Esophagus (tissue), 2 donors: ENCODE results near the gene HSF4. TPM values are rescaled to one million over a fixed set of nuclear protein-coding genes. Genes with fewer than 3 reads are reported as not detected.
A peak's percentile ranks its signal among the peaks of the same experiment; 100 is the strongest.

ENCODE experiments used
- H3K27ac ChIP-seq, 2 donors: one replicate each; pipeline ENCODE4 v1.5.1; 2013; ENCODE audit warnings: low read depth in 2 of 2, mild to moderate bottlenecking in 2 of 2, inconsistent platforms in 1 of 2, low read length in 1 of 2, moderate library complexity in 1 of 2
- H3K27me3 ChIP-seq, 2 donors: one replicate each; pipeline ENCODE4 v1.6.1; 2013; ENCODE audit warnings: low read length in 2 of 2, control low read depth in 1 of 2, mild to moderate bottlenecking in 1 of 2; ENCODE audit not compliant: insufficient read depth in 2 of 2, control insufficient read depth in 1 of 2
- H3K36me3 ChIP-seq, 2 donors: one replicate each; pipeline ENCODE4 v1.6.1; 2013; ENCODE audit warnings: low read length in 1 of 2; ENCODE audit not compliant: control insufficient read depth in 2 of 2, insufficient read depth in 2 of 2
- H3K4me1 ChIP-seq, 2 donors: one replicate each; pipeline ENCODE4 v1.6.1; 2013; ENCODE audit warnings: low read length in 1 of 2; ENCODE audit not compliant: control insufficient read depth in 2 of 2, insufficient read depth in 2 of 2
- H3K4me3 ChIP-seq, 2 donors: one replicate each; pipeline ENCODE4 v1.5.1; 2013; ENCODE audit warnings: low read length in 2 of 2, mild to moderate bottlenecking in 2 of 2, low read depth in 1 of 2, moderate library complexity in 1 of 2
- H3K9me3 ChIP-seq, 2 donors: one replicate each; pipeline ENCODE4 v1.6.1; 2013; ENCODE audit warnings: mild to moderate bottlenecking in 2 of 2, low read depth in 1 of 2, low read length in 1 of 2, moderate library complexity in 1 of 2; ENCODE audit not compliant: control insufficient read depth in 2 of 2, insufficient read depth in 1 of 2
- WGBS, 2 donors: extraction: QIAGEN DNeasy Blood & Tissue Kit; methylation state at CpG; one replicate each; pipeline ENCODE4 v1.1.7; 2013; 5-methylcytosine and 5-hydroxymethylcytosine counted together
- polyA plus RNA-seq, 2 donors: library from polyadenylated mRNA; stranded (reverse); fragments of 200-250 nt; gene quantifications; one replicate each; pipeline ENCODE4 v1.2.3, GENCODE V29; 2013
- donor health status: healthy with polysubstance abuse.
- donor health status: Bipolar disorder and iron deficiency.

Gene HSF4
- polyA plus RNA-seq, 2 donors: 22.9 to 80.4 TPM

GRCh38 chr16:67190041-67190440 lies 25.5 kb downstream of the HSF4 start, which contains the start of gene EXOC3L1:
TSS of gene EXOC3L1 (minus strand) at chr16:67190136. CDS start at chr16:67189676, 460 bp downstream.
- peaks cover 11 to 19% of the 10 kb centered on the region in 2 donors for H3K4me1 ChIP-seq
- H3K27ac ChIP-seq: no peak within 1 kb of the TSS

GRCh38 chr16:67190448-67191399 lies 26.2 kb downstream of the HSF4 start:
- Histone ChIP-seq H3K4me1 (peaks cover 8 to 15% of the 10 kb centered on the region in 2 donors), H3K27ac (no peak overlapping the region), H3K9me3 (no peaks in the 10 kb centered on the region), H3K4me3 (no peak overlapping the region), H3K27me3 (no peaks in the 10 kb centered on the region), H3K36me3 (peaks cover 0 to 17% of the 10 kb centered on the region in 2 donors)
- WGBS, 2 donors: 75 to 79% methylated on average over 13 of the region's 13 CpGs

More at GRCh38 chr16:67190041-67190440, 25.5 kb downstream of the HSF4 start, which contains the start of gene EXOC3L1:
- H3K27me3 ChIP-seq: no peaks in the 10 kb centered on the region
- H3K9me3 ChIP-seq: no peaks in the 10 kb centered on the region
- 50 to 56% methylated on average over 6 of the region's 6 CpGs for WGBS, 2 donors
- H3K4me3 ChIP-seq: no peak within 1 kb of the TSS
- peaks cover 0 to 11% of the 10 kb centered on the region in 2 donors for H3K36me3 ChIP-seq

- peaks cover 8 to 15% of the 10 kb centered on the region in 2 donors for H3K4me1 ChIP-seq
- peak overlapping the region in 1 of 2 donors; percentile 83 for H3K27ac ChIP-seq
- H3K36me3 ChIP-seq: peaks cover 0 to 25% of the 10 kb centered on the region in 2 donors
- 19 to 25% methylated on average over 9 of the region's 9 CpGs for WGBS, 2 donors
- no peaks in the 10 kb centered on the region for H3K27me3 ChIP-seq
- no peaks in the 10 kb centered on the region for H3K9me3 ChIP-seq
- H3K4me3 ChIP-seq: no peak overlapping the region
These were observed 27.0 kb downstream of the HSF4 start for GRCh38 chr16:67191411-67191994.

GRCh38 chr16:67191995-67192681 lies 27.6 kb downstream of the HSF4 start, which contains the start of gene E2F4:
TSS of gene E2F4 (plus strand) at chr16:67192155. CDS start at chr16:67192228, 73 bp downstream.
- H3K27me3 ChIP-seq: no peaks in the 10 kb centered on the region
- peaks cover 8 to 15% of the 10 kb centered on the region in 2 donors for H3K4me1 ChIP-seq
- peak within 1 kb of the TSS; percentile 69 to 83 for H3K27ac ChIP-seq
- no peaks in the 10 kb centered on the region for H3K9me3 ChIP-seq
- WGBS, 2 donors: 0% methylated on average over 40 to 54 of the region's 54 CpGs
- peak within 1 kb of the TSS; percentile 93 to 97 for H3K4me3 ChIP-seq
- peaks cover 0 to 31% of the 10 kb centered on the region in 2 donors for H3K36me3 ChIP-seq

GRCh38 chr16:67192781-67193361 lies 28.3 kb downstream of the HSF4 start:
- peak overlapping the region; percentile 69 to 83 for H3K27ac ChIP-seq
- peaks cover 0 to 38% of the 10 kb centered on the region in 2 donors for H3K36me3 ChIP-seq
- H3K9me3 ChIP-seq: no peaks in the 10 kb centered on the region
- 22 to 24% methylated on average over 17 of the region's 17 CpGs for WGBS, 2 donors
- peaks cover 8 to 15% of the 10 kb centered on the region in 2 donors for H3K4me1 ChIP-seq
- H3K27me3 ChIP-seq: no peaks in the 10 kb centered on the region
- peak overlapping the region; percentile 93 to 97 for H3K4me3 ChIP-seq

- H3K4me1 ChIP-seq: peaks cover 8 to 21% of the 10 kb centered on the region in 2 donors
- no peaks in the 10 kb centered on the region for H3K9me3 ChIP-seq
- H3K36me3 ChIP-seq: peaks cover 0 to 41% of the 10 kb centered on the region in 2 donors
These were observed 29.0 kb downstream of the HSF4 start for GRCh38 chr16:67193536-67193935.

GRCh38 chr16:67194260-67194659 lies 29.7 kb downstream of the HSF4 start:
- Histone ChIP-seq H3K27ac (no peak overlapping the region), H3K36me3 (peaks cover 0 to 41% of the 10 kb centered on the region in 2 donors), H3K27me3 (no peaks in the 10 kb centered on the region), H3K4me1 (peaks cover 8 to 21% of the 10 kb centered on the region in 2 donors), H3K4me3 (no peak overlapping the region), H3K9me3 (no peaks in the 10 kb centered on the region)
- 86 to 87% methylated on average over 6 of the region's 6 CpGs for WGBS, 2 donors

More at GRCh38 chr16:67193536-67193935, 29.0 kb downstream of the HSF4 start:
- Histone ChIP-seq H3K4me3 (peak overlapping the region in 1 of 2 donors; percentile 93), H3K27me3 (no peaks in the 10 kb centered on the region), H3K27ac (no peak overlapping the region)

GRCh38 chr16:67195676-67196075 lies 31.1 kb downstream of the HSF4 start:
- Histone ChIP-seq H3K27me3 (no peaks in the 10 kb centered on the region), H3K27ac (no peak overlapping the region), H3K9me3 (no peaks in the 10 kb centered on the region), H3K36me3 (peaks cover 0 to 47% of the 10 kb centered on the region in 2 donors), H3K4me3 (no peak overlapping the region), H3K4me1 (peaks cover 8 to 29% of the 10 kb centered on the region in 2 donors)
- WGBS, 2 donors: 78 to 85% methylated on average over 5 of the region's 5 CpGs

GRCh38 chr16:67196881-67197280 lies 32.3 kb downstream of the HSF4 start:
- Histone ChIP-seq H3K27me3 (no peaks in the 10 kb centered on the region), H3K36me3 (peaks cover 2 to 56% of the 10 kb centered on the region in 2 donors), H3K4me1 (peaks cover 8 to 27% of the 10 kb centered on the region in 2 donors), H3K4me3 (no peak overlapping the region), H3K9me3 (no peaks in the 10 kb centered on the region), H3K27ac (no peak overlapping the region)
- WGBS, 2 donors: 95 to 100% methylated on average over 1 of the region's 1 CpG
